WERI-Rb-1 (cell line): Measurements from ENCODE around the gene CD36.

Experiments used
- DNase-seq: peaks from one replicate; pipeline ENCODE4 v3.0.0-alpha.2; 2020
- H3K27ac ChIP-seq: fragments of 250-450 bp; sonication (Bioruptor Pico); 2 replicates; pipeline ENCODE4 v1.5.1; 2020; ENCODE audit warnings: mild to moderate bottlenecking, moderate library complexity
- H3K27me3 ChIP-seq: fragments of 250-450 bp; sonication (Bioruptor Pico); 2 replicates; pipeline ENCODE4 v1.5.1; 2021; ENCODE audit warnings: mild to moderate bottlenecking, low read depth, moderate library complexity; ENCODE audit not compliant: insufficient read depth, severe bottlenecking
- H3K36me3 ChIP-seq: fragments of 250-450 bp; sonication (Bioruptor Pico); 2 replicates; pipeline ENCODE4 v1.5.1; 2020; ENCODE audit warnings: mild to moderate bottlenecking, moderate library complexity
- H3K4me3 ChIP-seq: 2 replicates; pipeline ENCODE4 v1.5.1; 2011; ENCODE audit warnings: low read depth, mild to moderate bottlenecking, control low read depth, low read length
- H3K9me3 ChIP-seq: fragments of 250-450 bp; sonication (Bioruptor Pico); 2 replicates; pipeline ENCODE4 v1.5.1; 2021; ENCODE audit warnings: mild to moderate bottlenecking, moderate library complexity; ENCODE audit not compliant: severe bottlenecking
- TF ChIP-seq, protein P1 (sequence below): IDR thresholded peaks from 2 replicates; pipeline ENCODE4 v1.5.1; 2011; ENCODE audit warnings: low read depth, mild to moderate bottlenecking, control low read depth, inconsistent platforms, low read length

The CD36 gene

GRCh38 chr7:80682744-80683143 is 44.3 kb downstream of the CD36 start:
- no peak overlapping the region for H3K27ac ChIP-seq

GRCh38 chr7:80686576-80686975 is 48.1 kb downstream of the CD36 start:
- H3K36me3 ChIP-seq, result no peaks in the 10 kb centered on the region
- TF ChIP-seq, protein P1, sequence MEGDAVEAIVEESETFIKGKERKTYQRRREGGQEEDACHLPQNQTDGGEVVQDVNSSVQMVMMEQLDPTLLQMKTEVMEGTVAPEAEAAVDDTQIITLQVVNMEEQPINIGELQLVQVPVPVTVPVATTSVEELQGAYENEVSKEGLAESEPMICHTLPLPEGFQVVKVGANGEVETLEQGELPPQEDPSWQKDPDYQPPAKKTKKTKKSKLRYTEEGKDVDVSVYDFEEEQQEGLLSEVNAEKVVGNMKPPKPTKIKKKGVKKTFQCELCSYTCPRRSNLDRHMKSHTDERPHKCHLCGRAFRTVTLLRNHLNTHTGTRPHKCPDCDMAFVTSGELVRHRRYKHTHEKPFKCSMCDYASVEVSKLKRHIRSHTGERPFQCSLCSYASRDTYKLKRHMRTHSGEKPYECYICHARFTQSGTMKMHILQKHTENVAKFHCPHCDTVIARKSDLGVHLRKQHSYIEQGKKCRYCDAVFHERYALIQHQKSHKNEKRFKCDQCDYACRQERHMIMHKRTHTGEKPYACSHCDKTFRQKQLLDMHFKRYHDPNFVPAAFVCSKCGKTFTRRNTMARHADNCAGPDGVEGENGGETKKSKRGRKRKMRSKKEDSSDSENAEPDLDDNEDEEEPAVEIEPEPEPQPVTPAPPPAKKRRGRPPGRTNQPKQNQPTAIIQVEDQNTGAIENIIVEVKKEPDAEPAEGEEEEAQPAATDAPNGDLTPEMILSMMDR, result no peak
- no peak overlapping the region for H3K4me3 ChIP-seq
- H3K27me3 ChIP-seq, result no peaks in the 10 kb centered on the region
- H3K9me3 ChIP-seq, result no peaks in the 10 kb centered on the region
- no peak for DNase-seq
- H3K27ac ChIP-seq, result no peak overlapping the region

More at GRCh38 chr7:80682744-80683143, 44.3 kb downstream of the CD36 start:
- no peaks in the 10 kb centered on the region for H3K27me3 ChIP-seq
- H3K4me3 ChIP-seq, result no peak overlapping the region
- DNase-seq, result no peak
- no peaks in the 10 kb centered on the region for H3K36me3 ChIP-seq
- TF ChIP-seq, protein P1, result no peak
- no peaks in the 10 kb centered on the region for H3K9me3 ChIP-seq

DNA sequence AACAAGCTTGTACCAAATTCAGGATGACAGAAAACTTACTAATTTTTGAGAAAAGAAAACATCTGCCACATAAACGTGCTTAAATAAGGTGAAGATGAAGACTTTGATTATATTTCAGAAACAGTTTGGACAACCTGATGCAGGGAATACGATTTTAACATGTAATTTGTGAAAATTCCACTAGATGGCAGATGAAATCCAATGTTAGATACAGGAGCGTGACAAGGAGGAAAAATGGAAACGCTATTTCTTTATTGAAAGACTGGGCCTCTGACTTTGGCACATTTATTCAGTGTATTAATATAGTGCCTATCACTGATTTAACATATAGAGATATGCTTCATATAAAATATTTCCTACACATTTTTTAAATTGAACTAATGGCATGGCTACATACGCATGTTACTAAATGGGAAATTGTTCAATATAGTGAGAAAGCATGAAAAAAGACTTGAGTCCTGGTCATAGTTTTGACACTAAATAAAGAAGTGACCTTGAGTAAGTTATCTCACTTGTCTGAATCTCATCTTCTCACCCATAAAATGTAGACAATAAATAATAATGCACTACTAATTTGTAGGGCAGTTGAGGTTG is 60.7 kb downstream of the CD36 start:
- TF ChIP-seq, protein P1, result 0 out of 2 replicates have a peak, but pooled peaks have one; percentile 8
- H3K27me3 ChIP-seq, result no peaks in the 10 kb centered on the region
- no peak overlapping the region for H3K27ac ChIP-seq
- no peaks in the 10 kb centered on the region for H3K36me3 ChIP-seq
- DNase-seq, result no peak
- H3K9me3 ChIP-seq, result peaks cover 5% of the 10 kb centered on the region
- H3K4me3 ChIP-seq, result no peak overlapping the region

GRCh38 chr7:80699721-80700256 is 61.3 kb downstream of the CD36 start:
- Histone ChIP-seq H3K27ac (no peak overlapping the region), H3K9me3 (peaks cover under 1% of the 10 kb centered on the region), H3K36me3 (no peaks in the 10 kb centered on the region), H3K4me3 (no peak overlapping the region), H3K27me3 (no peaks in the 10 kb centered on the region)
- TF ChIP-seq, protein P1, result no peak
- no peak for DNase-seq

DNA sequence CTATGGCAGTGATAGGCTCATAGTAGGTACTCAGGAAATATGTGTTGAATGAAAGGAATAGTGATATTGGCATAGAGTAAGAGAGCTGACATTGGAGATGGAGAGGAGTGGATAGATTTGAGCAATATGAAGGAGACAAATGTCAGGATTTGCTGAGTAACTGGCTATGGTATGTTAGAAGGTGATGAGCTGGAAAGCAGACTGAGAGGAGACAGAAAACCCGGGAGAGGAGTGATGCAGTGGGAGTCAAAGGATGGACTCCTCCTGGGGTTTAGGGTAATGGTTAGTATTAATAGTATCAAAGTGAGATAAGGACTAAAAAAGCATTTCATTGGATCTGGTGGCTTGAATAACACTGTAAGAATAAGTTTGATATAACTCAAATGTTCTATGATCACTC is 64.8 kb downstream of the CD36 start:
- no peaks in the 10 kb centered on the region for H3K36me3 ChIP-seq
- TF ChIP-seq, protein P1, result no peak
- no peak overlapping the region for H3K4me3 ChIP-seq
- no peak overlapping the region for H3K27ac ChIP-seq
- H3K9me3 ChIP-seq, result no peaks in the 10 kb centered on the region
- no peak for DNase-seq
- H3K27me3 ChIP-seq, result no peaks in the 10 kb centered on the region
